Natural killer cell treated with Interleukin-12 subunit alpha and Interleukin-12 subunit beta and Interleukin-15 and Interleukin-18, amount 100 ng/mL, for 72 hours (primary cell): ENCODE measurements around the gene BMP7. TPM values are rescaled to one million over a fixed set of nuclear protein-coding genes. Genes with fewer than 3 reads are reported as not detected.
A peak's percentile ranks its signal among the peaks of the same experiment; 100 is the strongest.

Experiments used
- ATAC-seq, 2 donors: fragments of 150-1000 bp; cut with Tn5 transposase in 1 of 2; sonication (Bioruptor Pico), chemical (Tn5 transposase) in 1 of 2; 2 replicates each; pipeline ENCODE4 v1.10.0; 2021
- DNase-seq: peaks from one replicate; pipeline ENCODE4 v3.0.0; 2022; ENCODE audit warnings: low spot score
- H3K27ac Mint-ChIP-seq, 2 donors: 1 replicate in 1 of 2; 2 replicates in 1 of 2; pipeline ENCODE4 v1.8.0; 2022; ENCODE audit warnings: mixed read lengths in 2 of 2, mild to moderate bottlenecking in 1 of 2, moderate library complexity in 1 of 2
- H3K27me3 Mint-ChIP-seq, 2 donors: 1 replicate in 1 of 2; 2 replicates in 1 of 2; pipeline ENCODE4 v1.8.0; 2022; ENCODE audit warnings: mixed read lengths in 2 of 2
- H3K36me3 Mint-ChIP-seq: one replicate; pipeline ENCODE4 v1.8.0; 2022; ENCODE audit warnings: mixed read lengths
- H3K4me1 Mint-ChIP-seq, 2 donors: 1 replicate in 1 of 2; 2 replicates in 1 of 2; pipeline ENCODE4 v1.8.0; 2022; ENCODE audit warnings: low read depth in 2 of 2, mixed read lengths in 2 of 2, mild to moderate bottlenecking in 1 of 2
- H3K4me3 Mint-ChIP-seq: one replicate; pipeline ENCODE4 v1.8.0; 2022; ENCODE audit warnings: mixed read lengths
- H3K9me3 Mint-ChIP-seq: 2 replicates; pipeline ENCODE4 v1.8.0; 2022; ENCODE audit warnings: mixed read lengths
- total RNA-seq, 2 donors: library from RNA; stranded (reverse); gene quantifications; one replicate each; pipeline ENCODE4 v1.2.3, GENCODE V29; 2022

BMP7 gene
- total RNA-seq, 2 donors from 2014 or later, result not detected

GRCh38 chr20:57217802-57218201 is 48.6 kb downstream of the BMP7 start:
- peaks cover 0 to 8% of the 10 kb centered on the region in 2 donors for H3K27me3 Mint-ChIP-seq
- H3K4me1 Mint-ChIP-seq, result no peaks in the 10 kb centered on the region
- no peaks in the 10 kb centered on the region for H3K36me3 Mint-ChIP-seq
- no peak overlapping the region for H3K4me3 Mint-ChIP-seq
- no peak overlapping the region for H3K27ac Mint-ChIP-seq
- no peak for ATAC-seq
- no peaks in the 10 kb centered on the region for H3K9me3 Mint-ChIP-seq
- DNase-seq, result no peak

GRCh38 chr20:57216669-57217068 is 49.8 kb downstream of the BMP7 start:
- ATAC-seq (no peak), DNase-seq (peak; percentile 40)
- Mint-ChIP-seq H3K9me3 (no peaks in the 10 kb centered on the region), H3K36me3 (no peaks in the 10 kb centered on the region), H3K27ac (no peak overlapping the region), H3K4me3 (no peak overlapping the region), H3K27me3 (peaks cover 4 to 15% of the 10 kb centered on the region in 2 donors), H3K4me1 (no peaks in the 10 kb centered on the region)

- Mint-ChIP-seq H3K4me3 (no peak overlapping the region), H3K27me3 (peaks cover 4 to 18% of the 10 kb centered on the region in 2 donors), H3K27ac (no peak overlapping the region), H3K9me3 (no peaks in the 10 kb centered on the region), H3K4me1 (no peaks in the 10 kb centered on the region), H3K36me3 (no peaks in the 10 kb centered on the region)
- ATAC-seq, result no peak
- DNase-seq, result peak; percentile 48
Measured at GRCh38 chr20:57215826-57216471, 50.5 kb downstream of the BMP7 start.

- Mint-ChIP-seq H3K4me1 (no peaks in the 10 kb centered on the region), H3K27me3 (peaks cover 4 to 13% of the 10 kb centered on the region in 2 donors), H3K36me3 (no peaks in the 10 kb centered on the region), H3K4me3 (no peak overlapping the region), H3K9me3 (no peaks in the 10 kb centered on the region), H3K27ac (no peak overlapping the region)
- ATAC-seq (no peak), DNase-seq (peak; percentile 39)
Measured at GRCh38 chr20:57215426-57215825, 51.0 kb downstream of the BMP7 start.

GRCh38 chr20:57214948-57215347 is 51.5 kb downstream of the BMP7 start:
- Mint-ChIP-seq H3K36me3 (no peaks in the 10 kb centered on the region), H3K9me3 (no peaks in the 10 kb centered on the region)
- no peak for ATAC-seq

GRCh38 chr20:57214427-57214826 is 52.0 kb downstream of the BMP7 start:
- ATAC-seq, result no peak
- H3K4me3 Mint-ChIP-seq, result no peak overlapping the region
- no peaks in the 10 kb centered on the region for H3K9me3 Mint-ChIP-seq
- H3K27me3 Mint-ChIP-seq, result peaks cover 4 to 10% of the 10 kb centered on the region in 2 donors
- no peak for DNase-seq
- H3K4me1 Mint-ChIP-seq, result no peaks in the 10 kb centered on the region
- no peaks in the 10 kb centered on the region for H3K36me3 Mint-ChIP-seq
- no peak overlapping the region for H3K27ac Mint-ChIP-seq

More at GRCh38 chr20:57214948-57215347, 51.5 kb downstream of the BMP7 start:
- Mint-ChIP-seq H3K27me3 (peaks cover 4 to 10% of the 10 kb centered on the region in 2 donors), H3K4me3 (no peak overlapping the region), H3K27ac (no peak overlapping the region), H3K4me1 (no peaks in the 10 kb centered on the region)
- DNase-seq, result peak; percentile 13

- Mint-ChIP-seq H3K4me3 (no peak overlapping the region), H3K9me3 (no peaks in the 10 kb centered on the region), H3K27me3 (peaks cover 4 to 10% of the 10 kb centered on the region in 2 donors), H3K36me3 (no peaks in the 10 kb centered on the region), H3K4me1 (no peaks in the 10 kb centered on the region), H3K27ac (no peak overlapping the region)
- ATAC-seq, result no peak
- peak; percentile 32 for DNase-seq
Measured at GRCh38 chr20:57213924-57214323, 52.5 kb downstream of the BMP7 start.

- Mint-ChIP-seq H3K36me3 (no peaks in the 10 kb centered on the region), H3K4me1 (peaks cover 0 to 3% of the 10 kb centered on the region in 2 donors), H3K4me3 (no peak overlapping the region), H3K27me3 (peaks cover 4 to 10% of the 10 kb centered on the region in 2 donors), H3K9me3 (no peaks in the 10 kb centered on the region), H3K27ac (no peak overlapping the region)
- DNase-seq, result no peak
- ATAC-seq, result no peak
Measured at GRCh38 chr20:57213291-57213690, 53.1 kb downstream of the BMP7 start.

- no peak overlapping the region for H3K27ac Mint-ChIP-seq
- peaks cover 0 to 6% of the 10 kb centered on the region in 2 donors for H3K4me1 Mint-ChIP-seq
- no peaks in the 10 kb centered on the region for H3K9me3 Mint-ChIP-seq
- H3K27me3 Mint-ChIP-seq, result peaks cover 4 to 10% of the 10 kb centered on the region in 2 donors
- H3K4me3 Mint-ChIP-seq, result no peak overlapping the region
- no peaks in the 10 kb centered on the region for H3K36me3 Mint-ChIP-seq
- DNase-seq, result peak; percentile 52
- no peak for ATAC-seq
Measured at GRCh38 chr20:57212534-57213276, 53.7 kb downstream of the BMP7 start.

GRCh38 chr20:57211908-57212533 is 54.4 kb downstream of the BMP7 start:
- ATAC-seq (no peak), DNase-seq (peak; percentile 52)
- no peaks in the 10 kb centered on the region for H3K9me3 Mint-ChIP-seq
- H3K4me3 Mint-ChIP-seq, result no peak overlapping the region
- peaks cover 0 to 6% of the 10 kb centered on the region in 2 donors for H3K4me1 Mint-ChIP-seq
- H3K36me3 Mint-ChIP-seq, result no peaks in the 10 kb centered on the region
- no peak overlapping the region for H3K27ac Mint-ChIP-seq
- peaks cover 5 to 15% of the 10 kb centered on the region in 2 donors for H3K27me3 Mint-ChIP-seq

- no peaks in the 10 kb centered on the region for H3K36me3 Mint-ChIP-seq
- no peak overlapping the region for H3K4me3 Mint-ChIP-seq
- H3K4me1 Mint-ChIP-seq, result peaks cover 0 to 6% of the 10 kb centered on the region in 2 donors
- no peaks in the 10 kb centered on the region for H3K9me3 Mint-ChIP-seq
- peak; percentile 55 for DNase-seq
- H3K27me3 Mint-ChIP-seq, result peaks cover 7 to 19% of the 10 kb centered on the region in 2 donors
- ATAC-seq, result no peak
- no peak overlapping the region for H3K27ac Mint-ChIP-seq
Measured at GRCh38 chr20:57211406-57211805, 55.0 kb downstream of the BMP7 start.

GRCh38 chr20:57210911-57211280 is 55.5 kb downstream of the BMP7 start:
- no peaks in the 10 kb centered on the region for H3K9me3 Mint-ChIP-seq
- DNase-seq (peak; percentile 37), ATAC-seq (no peak)
- H3K4me3 Mint-ChIP-seq, result no peak overlapping the region
- H3K27me3 Mint-ChIP-seq, result peaks cover 10 to 19% of the 10 kb centered on the region in 2 donors
- no peaks in the 10 kb centered on the region for H3K36me3 Mint-ChIP-seq
- H3K27ac Mint-ChIP-seq, result no peak overlapping the region
- peaks cover 0 to 6% of the 10 kb centered on the region in 2 donors for H3K4me1 Mint-ChIP-seq

- peaks cover 0 to 6% of the 10 kb centered on the region in 2 donors for H3K4me1 Mint-ChIP-seq
- peak; percentile 15 for DNase-seq
- H3K4me3 Mint-ChIP-seq, result no peak overlapping the region
- H3K36me3 Mint-ChIP-seq, result no peaks in the 10 kb centered on the region
- ATAC-seq, result no peak
- H3K27me3 Mint-ChIP-seq, result peaks cover 16 to 19% of the 10 kb centered on the region in 2 donors
- H3K27ac Mint-ChIP-seq, result no peak overlapping the region
- H3K9me3 Mint-ChIP-seq, result no peaks in the 10 kb centered on the region
Measured at GRCh38 chr20:57210054-57210910, 56.2 kb downstream of the BMP7 start.
